Liver (tissue), 9 donors: ENCODE measurements around the gene PRRX1. TPM values are rescaled to one million over a fixed set of nuclear protein-coding genes. Genes with fewer than 3 reads are reported as not detected.

Experiments used
- DNase-seq: peaks from one replicate; pipeline ENCODE4 v3.0.0-alpha.2; 2017; ENCODE audit warnings: low spot score
- H3K27ac ChIP-seq, 2 donors: one replicate each; pipeline ENCODE4 v1.7.0; 2013; ENCODE audit warnings: inconsistent platforms in 2 of 2, low read length in 2 of 2, control low read depth in 1 of 2, low read depth in 1 of 2, mild to moderate bottlenecking in 1 of 2
- H3K27me3 ChIP-seq, 4 donors: one replicate each; pipeline versions ENCODE4 v1.6.1 to v1.7.0; 2013; ENCODE audit warnings: low read length in 3 of 4, inconsistent platforms in 1 of 4, mild to moderate bottlenecking in 1 of 4, moderate library complexity in 1 of 4; ENCODE audit not compliant: control insufficient read depth in 4 of 4, insufficient read depth in 4 of 4
- H3K36me3 ChIP-seq, 4 donors: one replicate each; pipeline versions ENCODE4 v1.6.1 to v1.7.0; 2013; ENCODE audit warnings: low read length in 3 of 4, mild to moderate bottlenecking in 3 of 4, low read depth in 1 of 4, moderate library complexity in 1 of 4; ENCODE audit not compliant: control insufficient read depth in 4 of 4, insufficient read depth in 3 of 4
- H3K4me1 ChIP-seq, 4 donors: one replicate each; pipeline versions ENCODE4 v1.6.1 to v1.7.0; 2013; ENCODE audit warnings: low read length in 3 of 4, mild to moderate bottlenecking in 3 of 4, moderate library complexity in 1 of 4; ENCODE audit not compliant: control insufficient read depth in 4 of 4, insufficient read depth in 4 of 4
- H3K4me3 ChIP-seq, 3 donors: one replicate each; pipeline versions ENCODE4 v1.6.1 to v1.7.0; 2013; ENCODE audit warnings: low read length in 3 of 3, control low read depth in 1 of 3, low read depth in 1 of 3, mild to moderate bottlenecking in 1 of 3
- H3K9ac ChIP-seq, 2 donors: one replicate each; pipeline ENCODE4 v1.7.0; 2013; ENCODE audit warnings: low read length in 2 of 2, mild to moderate bottlenecking in 2 of 2, moderate library complexity in 2 of 2, control low read depth in 1 of 2, low read depth in 1 of 2
- H3K9me3 ChIP-seq, 4 donors: one replicate each; pipeline versions ENCODE4 v1.6.1 to v1.7.0; 2013; ENCODE audit warnings: low read length in 3 of 4; ENCODE audit not compliant: control insufficient read depth in 4 of 4
- EGR1 ChIP-seq, 2 donors: IDR thresholded peaks; 2 replicates each; pipeline ENCODE4 v1.6.1; 2016 to 2018; ENCODE audit warnings: antibody characterized with exemption in 2 of 2, low read depth in 2 of 2
- FOXA1 ChIP-seq: IDR thresholded peaks from 2 replicates; pipeline ENCODE4 v1.6.1; 2016; ENCODE audit warnings: antibody characterized with exemption
- FOXA2 ChIP-seq: IDR thresholded peaks from 2 replicates; pipeline ENCODE4 v1.6.1; 2016; ENCODE audit warnings: antibody characterized with exemption
- GABPA ChIP-seq, 2 donors: IDR thresholded peaks in 1 of 2; conservative IDR thresholded peaks in 1 of 2; 2 replicates each; pipeline ENCODE4 v1.6.1; 2016; ENCODE audit warnings: antibody characterized with exemption in 2 of 2, mild to moderate bottlenecking in 1 of 2, moderate library complexity in 1 of 2
- HNF4A ChIP-seq, 2 donors: conservative IDR thresholded peaks; 2 replicates each; pipeline ENCODE4 v1.6.1; 2016; ENCODE audit warnings: antibody characterized with exemption in 2 of 2, mild to moderate bottlenecking in 2 of 2
- HNF4G ChIP-seq: IDR thresholded peaks from 2 replicates; pipeline ENCODE4 v1.6.1; 2016; ENCODE audit warnings: antibody characterized with exemption
- JUND ChIP-seq, 2 donors: IDR thresholded peaks; 2 replicates each; pipeline ENCODE4 v1.6.1; 2016; ENCODE audit warnings: antibody characterized with exemption in 2 of 2
- NR2F2 ChIP-seq: IDR thresholded peaks from 2 replicates; pipeline ENCODE4 v1.6.1; 2016; ENCODE audit warnings: antibody characterized with exemption
- RAD21 ChIP-seq, 2 donors: IDR thresholded peaks; 2 replicates each; pipeline ENCODE4 v1.6.1; 2016; ENCODE audit warnings: antibody characterized with exemption in 2 of 2, mild to moderate bottlenecking in 2 of 2
- SP1 ChIP-seq: IDR thresholded peaks from 2 replicates; pipeline ENCODE4 v1.6.1; 2018; ENCODE audit warnings: antibody characterized with exemption, mild to moderate bottlenecking
- ZBTB33 ChIP-seq: IDR thresholded peaks from 2 replicates; pipeline ENCODE4 v1.6.1; 2016; ENCODE audit warnings: antibody characterized with exemption
- WGBS: extraction: QIAGEN DNeasy Blood & Tissue Kit; methylation state at CpG from one replicate; pipeline ENCODE4 v1.1.7; 2013; 5-methylcytosine and 5-hydroxymethylcytosine counted together
- polyA plus RNA-seq, 2 donors: library from polyadenylated mRNA; stranded (reverse) in 1 of 2; unstranded in 1 of 2; fragments of 200-250 nt in 1 of 2; fragments of >200 nt in 1 of 2; fragmentation: Nextera tagmentation in 1 of 2; extraction: Ambion mirVana in 1 of 2; gene quantifications; one replicate each; pipeline versions ENCODE4 v1.2.1 to v1.2.3, GENCODE V29; 2013 to 2015
- total RNA-seq, 2 donors: library from RNA; depleted of rRNA; stranded (reverse); fragments of >200 nt; gene quantifications; one replicate each; pipeline ENCODE4 v1.2.3, GENCODE V29; 2014
- TF ChIP-seq, protein P1 (sequence below): fragments of 150-350 bp; IDR thresholded peaks from 2 replicates; pipeline ENCODE4 v1.5.1; 2017; ENCODE audit warnings: improper control_type of control experiment, low read depth, low read length; ENCODE audit not compliant: missing input control
- TF ChIP-seq, protein P2 (sequence below): IDR thresholded peaks from 2 replicates; pipeline ENCODE4 v1.6.1; 2016; ENCODE audit warnings: antibody characterized with exemption
- TF ChIP-seq, protein P3 (sequence below): IDR thresholded peaks from 2 replicates; pipeline ENCODE4 v1.6.1; 2016; ENCODE audit warnings: antibody characterized with exemption, mild to moderate bottlenecking
- donor health status: healthy.
- donor health status: healthy.
- donor health status: healthy.
- donor health status: healthy.
- donor health status: healthy.

PRRX1 gene
- total and polyA plus RNA-seq, 4 donors: under 0.01 to 0.37 (median 0.25) TPM; not detected in 1

- no peak for TF ChIP-seq EGR1 (IDR thresholded peaks at IDR 0.05; ENCODE audit: low read depth in 2 of 2)
- no peak for TF ChIP-seq JUND (IDR thresholded peaks at IDR 0.05)
- TF ChIP-seq GABPA (IDR thresholded peaks at IDR 0.05 in 1 of 2, conservative IDR thresholded peaks at IDR 0.05 in 1 of 2): no peak
- TF ChIP-seq NR2F2: no peak
- TF ChIP-seq HNF4A (conservative IDR thresholded peaks at IDR 0.05): no peak
- TF ChIP-seq, protein P1, sequence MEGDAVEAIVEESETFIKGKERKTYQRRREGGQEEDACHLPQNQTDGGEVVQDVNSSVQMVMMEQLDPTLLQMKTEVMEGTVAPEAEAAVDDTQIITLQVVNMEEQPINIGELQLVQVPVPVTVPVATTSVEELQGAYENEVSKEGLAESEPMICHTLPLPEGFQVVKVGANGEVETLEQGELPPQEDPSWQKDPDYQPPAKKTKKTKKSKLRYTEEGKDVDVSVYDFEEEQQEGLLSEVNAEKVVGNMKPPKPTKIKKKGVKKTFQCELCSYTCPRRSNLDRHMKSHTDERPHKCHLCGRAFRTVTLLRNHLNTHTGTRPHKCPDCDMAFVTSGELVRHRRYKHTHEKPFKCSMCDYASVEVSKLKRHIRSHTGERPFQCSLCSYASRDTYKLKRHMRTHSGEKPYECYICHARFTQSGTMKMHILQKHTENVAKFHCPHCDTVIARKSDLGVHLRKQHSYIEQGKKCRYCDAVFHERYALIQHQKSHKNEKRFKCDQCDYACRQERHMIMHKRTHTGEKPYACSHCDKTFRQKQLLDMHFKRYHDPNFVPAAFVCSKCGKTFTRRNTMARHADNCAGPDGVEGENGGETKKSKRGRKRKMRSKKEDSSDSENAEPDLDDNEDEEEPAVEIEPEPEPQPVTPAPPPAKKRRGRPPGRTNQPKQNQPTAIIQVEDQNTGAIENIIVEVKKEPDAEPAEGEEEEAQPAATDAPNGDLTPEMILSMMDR: no peak
- TF ChIP-seq RAD21 (IDR thresholded peaks at IDR 0.05): no peak
- TF ChIP-seq HNF4G: no peak
- TF ChIP-seq FOXA2: no peak
- TF ChIP-seq, protein P2, sequence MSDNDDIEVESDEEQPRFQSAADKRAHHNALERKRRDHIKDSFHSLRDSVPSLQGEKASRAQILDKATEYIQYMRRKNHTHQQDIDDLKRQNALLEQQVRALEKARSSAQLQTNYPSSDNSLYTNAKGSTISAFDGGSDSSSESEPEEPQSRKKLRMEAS: no peak
- no peak for TF ChIP-seq ZBTB33
- TF ChIP-seq, protein P3, sequence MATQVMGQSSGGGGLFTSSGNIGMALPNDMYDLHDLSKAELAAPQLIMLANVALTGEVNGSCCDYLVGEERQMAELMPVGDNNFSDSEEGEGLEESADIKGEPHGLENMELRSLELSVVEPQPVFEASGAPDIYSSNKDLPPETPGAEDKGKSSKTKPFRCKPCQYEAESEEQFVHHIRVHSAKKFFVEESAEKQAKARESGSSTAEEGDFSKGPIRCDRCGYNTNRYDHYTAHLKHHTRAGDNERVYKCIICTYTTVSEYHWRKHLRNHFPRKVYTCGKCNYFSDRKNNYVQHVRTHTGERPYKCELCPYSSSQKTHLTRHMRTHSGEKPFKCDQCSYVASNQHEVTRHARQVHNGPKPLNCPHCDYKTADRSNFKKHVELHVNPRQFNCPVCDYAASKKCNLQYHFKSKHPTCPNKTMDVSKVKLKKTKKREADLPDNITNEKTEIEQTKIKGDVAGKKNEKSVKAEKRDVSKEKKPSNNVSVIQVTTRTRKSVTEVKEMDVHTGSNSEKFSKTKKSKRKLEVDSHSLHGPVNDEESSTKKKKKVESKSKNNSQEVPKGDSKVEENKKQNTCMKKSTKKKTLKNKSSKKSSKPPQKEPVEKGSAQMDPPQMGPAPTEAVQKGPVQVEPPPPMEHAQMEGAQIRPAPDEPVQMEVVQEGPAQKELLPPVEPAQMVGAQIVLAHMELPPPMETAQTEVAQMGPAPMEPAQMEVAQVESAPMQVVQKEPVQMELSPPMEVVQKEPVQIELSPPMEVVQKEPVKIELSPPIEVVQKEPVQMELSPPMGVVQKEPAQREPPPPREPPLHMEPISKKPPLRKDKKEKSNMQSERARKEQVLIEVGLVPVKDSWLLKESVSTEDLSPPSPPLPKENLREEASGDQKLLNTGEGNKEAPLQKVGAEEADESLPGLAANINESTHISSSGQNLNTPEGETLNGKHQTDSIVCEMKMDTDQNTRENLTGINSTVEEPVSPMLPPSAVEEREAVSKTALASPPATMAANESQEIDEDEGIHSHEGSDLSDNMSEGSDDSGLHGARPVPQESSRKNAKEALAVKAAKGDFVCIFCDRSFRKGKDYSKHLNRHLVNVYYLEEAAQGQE: no peak
- TF ChIP-seq FOXA1: no peak
- no peak overlapping the region for H3K27ac ChIP-seq
- H3K9ac ChIP-seq: no peak overlapping the region
- DNase-seq: no peak
- 81% methylated on average over 5 of the region's 5 CpGs for whole genome bisulfite sequencing
- H3K4me3 ChIP-seq: no peak overlapping the region
- H3K36me3 ChIP-seq: no peaks in the 10 kb centered on the region
- no peaks in the 10 kb centered on the region for H3K9me3 ChIP-seq
- H3K4me1 ChIP-seq: no peaks in the 10 kb centered on the region
- H3K27me3 ChIP-seq: peaks cover 0 to 8% (median 0%) of the 10 kb centered on the region in 4 donors
Measured at GRCh38 chr1:170727963-170728362, 64.0 kb downstream of the PRRX1 start.

DNA sequence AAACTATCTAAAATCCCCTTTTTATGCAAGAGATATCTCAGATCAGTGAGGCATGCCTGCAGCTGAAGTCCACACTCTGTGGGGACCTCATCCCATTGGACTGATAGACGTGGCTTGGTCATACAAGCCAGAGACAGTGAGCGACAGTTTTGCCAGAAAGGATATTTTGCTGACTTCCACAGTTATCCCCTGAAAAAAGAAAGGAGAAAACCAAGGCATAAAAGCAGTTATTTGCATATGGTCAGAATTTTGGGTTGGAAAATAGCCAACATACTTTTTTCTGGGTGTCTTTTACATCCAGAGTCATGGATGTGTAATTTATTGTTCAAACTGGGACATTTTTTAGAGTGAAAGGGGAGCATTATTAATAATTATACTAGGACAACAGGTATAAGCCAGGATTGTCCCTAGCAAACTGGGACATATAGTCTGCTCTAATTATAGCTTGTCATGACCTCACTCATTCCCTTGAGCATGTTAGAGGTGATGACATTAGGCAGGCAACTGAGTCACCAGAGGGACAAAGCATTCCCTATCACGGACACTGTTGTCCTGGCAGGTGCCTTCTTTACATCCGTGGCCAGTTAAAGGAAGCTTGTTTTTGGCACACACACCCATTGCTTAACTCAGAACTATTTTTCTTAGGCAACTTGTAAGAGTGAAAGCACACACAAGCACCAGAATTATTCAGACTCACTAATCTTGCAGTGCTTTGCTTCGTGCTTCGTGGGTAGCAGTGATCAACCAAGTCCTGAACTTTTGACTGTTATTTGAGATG is 65.5 kb downstream of the PRRX1 start:
- Histone ChIP-seq H3K9ac (no peak overlapping the region), H3K4me3 (no peak overlapping the region), H3K4me1 (no peaks in the 10 kb centered on the region), H3K27ac (no peak overlapping the region), H3K9me3 (no peaks in the 10 kb centered on the region), H3K27me3 (peaks cover 0 to 10% (median 0%) of the 10 kb centered on the region in 4 donors), H3K36me3 (no peaks in the 10 kb centered on the region)
- DNase-seq: no peak
- 80% methylated on average over 6 of the region's 6 CpGs for WGBS
- TF ChIP-seq GABPA (IDR thresholded peaks at IDR 0.05 in 1 of 2, conservative IDR thresholded peaks at IDR 0.05 in 1 of 2): no peak
- no peak for TF ChIP-seq FOXA2
- TF ChIP-seq ZBTB33: no peak
- TF ChIP-seq, protein P3: no peak
- TF ChIP-seq NR2F2: no peak
- TF ChIP-seq, protein P1: no peak
- no peak for TF ChIP-seq SP1
- no peak for TF ChIP-seq RAD21 (IDR thresholded peaks at IDR 0.05)
